GM10266 (cell line): ENCODE data around the gene WDR45B.

Experiments
- DNase-seq: peaks from one replicate; pipeline ENCODE4 v3.0.0; 2012; ENCODE audit errors: extremely low spot score
- CTCF ChIP-seq: IDR thresholded peaks from 2 replicates; pipeline ENCODE4 v1.5.1; 2012; ENCODE audit warnings: mild to moderate bottlenecking, low read depth; ENCODE audit not compliant: control insufficient read depth, insufficient read depth; ENCODE audit errors: missing control alignments

Gene WDR45B

GRCh38 chr17:82662711-82663261, 14.5 kb upstream of the WDR45B start:
- TF ChIP-seq CTCF, result no peak
- no peak for DNase-seq

GRCh38 chr17:82661717-82662683, 13.8 kb upstream of the WDR45B start:
- DNase-seq, result no peak
- TF ChIP-seq CTCF, result no peak

- TF ChIP-seq CTCF, result no peak
- DNase-seq, result no peak
Measured at GRCh38 chr17:82659886-82660285, 11.6 kb upstream of the WDR45B start.

- DNase-seq, result no peak
- TF ChIP-seq CTCF, result no peak
Measured at GRCh38 chr17:82658796-82659452, 10.7 kb upstream of the WDR45B start.

GRCh38 chr17:82658331-82658730, 10.1 kb upstream of the WDR45B start:
- no peak for DNase-seq
- no peak for TF ChIP-seq CTCF

- no peak for DNase-seq
Measured at GRCh38 chr17:82657926-82658325, 9.7 kb upstream of the WDR45B start.

More at GRCh38 chr17:82657926-82658325, 9.7 kb upstream of the WDR45B start:
- no peak for TF ChIP-seq CTCF
